SK-N-SH treated with all-trans-retinoic acid at 6 μM for 48 hours (cell line): ENCODE measurements around the gene PROZ.

ENCODE experiments used
- ATAC-seq: fragments of 200-7000 bp; cut with Tn5 transposase; 3 replicates; pipeline ENCODE4 v1.9.1; 2020; ENCODE audit warnings: mild to moderate bottlenecking, moderate library complexity
- ARNTL ChIP-seq: fragments of 450-650 bp; formaldehyde crosslinking; IDR thresholded peaks from 2 replicates; pipeline ENCODE4 v1.5.0; 2020; ENCODE audit warnings: low read depth, mild to moderate bottlenecking, moderate library complexity, borderline replicate concordance
- BACH2 ChIP-seq: fragments of 250-450 bp; sonication (Bioruptor Pico); IDR thresholded peaks from 2 replicates; pipeline ENCODE4 v1.9.0; 2021; ENCODE audit warnings: mild to moderate bottlenecking, borderline replicate concordance
- ESRRG ChIP-seq: fragments of 250-450 bp; sonication (Bioruptor Pico); IDR thresholded peaks from 2 replicates; pipeline ENCODE4 v1.6.1; 2021; ENCODE audit warnings: mild to moderate bottlenecking
- GLIS3 ChIP-seq: fragments of 250-450 bp; sonication (Bioruptor Pico); IDR thresholded peaks from 2 replicates; pipeline ENCODE4 v1.5.0; 2020; ENCODE audit warnings: mild to moderate bottlenecking, moderate library complexity
- ISL1 ChIP-seq: fragments of 250-450 bp; sonication (Bioruptor Pico); IDR thresholded peaks from 2 replicates; pipeline ENCODE4 v2.1.2; 2022; ENCODE audit warnings: mild to moderate bottlenecking, moderate library complexity
- OSR1 ChIP-seq: fragments of 250-450 bp; sonication (Bioruptor Pico); IDR thresholded peaks from 2 replicates; pipeline ENCODE4 v1.8.0; 2022; ENCODE audit warnings: moderate library complexity, mild to moderate bottlenecking, inconsistent platforms
- SNAI2 ChIP-seq: fragments of 250-450 bp; sonication (Bioruptor Pico); IDR thresholded peaks from 2 replicates; pipeline ENCODE4 v1.5.0; 2020; ENCODE audit warnings: mild to moderate bottlenecking, moderate library complexity
- TCF4 ChIP-seq: fragments of 250-450 bp; sonication (Bioruptor Pico); IDR thresholded peaks from 2 replicates; pipeline ENCODE4 v1.8.0; 2021; ENCODE audit warnings: mild to moderate bottlenecking, moderate library complexity, borderline replicate concordance
- TOX ChIP-seq: fragments of 250-450 bp; sonication (Bioruptor Pico); IDR thresholded peaks from 2 replicates; pipeline ENCODE4 v1.8.0; 2021; ENCODE audit warnings: mild to moderate bottlenecking, moderate library complexity, borderline replicate concordance
- ZFP3 ChIP-seq: fragments of 250-450 bp; sonication (Bioruptor Pico); IDR thresholded peaks from 2 replicates; pipeline ENCODE4 v1.5.0; 2020; ENCODE audit warnings: mild to moderate bottlenecking, moderate library complexity
- ZNF70 ChIP-seq: fragments of 450-650 bp; formaldehyde crosslinking; IDR thresholded peaks from 2 replicates; pipeline ENCODE4 v1.5.0; 2020; ENCODE audit warnings: mild to moderate bottlenecking, moderate library complexity
- ZNF8 ChIP-seq: fragments of 450-650 bp; formaldehyde crosslinking; IDR thresholded peaks from 2 replicates; pipeline ENCODE4 v1.5.0; 2020; ENCODE audit warnings: mild to moderate bottlenecking, moderate library complexity
- TF ChIP-seq, protein P1 (sequence below): fragments of 250-450 bp; sonication (Bioruptor Pico); IDR thresholded peaks from 2 replicates; pipeline ENCODE4 v1.8.0; 2020; ENCODE audit warnings: mild to moderate bottlenecking, moderate library complexity, borderline replicate concordance
- TF ChIP-seq, protein P2 (sequence below): fragments of 250-450 bp; sonication (Bioruptor Pico); IDR thresholded peaks from 2 replicates; pipeline ENCODE4 v1.5.1; 2020; ENCODE audit warnings: low read depth, mild to moderate bottlenecking, moderate library complexity
- TF ChIP-seq, protein P3 (sequence below): fragments of 250-450 bp; sonication (Bioruptor Pico); IDR thresholded peaks from 2 replicates; pipeline ENCODE4 v1.5.0; 2020; ENCODE audit warnings: mild to moderate bottlenecking, moderate library complexity
- TF ChIP-seq, protein P4 (sequence below): fragments of 250-450 bp; sonication (Bioruptor Pico); IDR thresholded peaks from 2 replicates; pipeline ENCODE4 v1.8.0; 2021; ENCODE audit warnings: low read depth, mild to moderate bottlenecking, moderate library complexity, borderline replicate concordance
- TF ChIP-seq, protein P5 (sequence below): fragments of 250-450 bp; sonication (Bioruptor Pico); IDR thresholded peaks from 2 replicates; pipeline ENCODE4 v1.5.1; 2021; ENCODE audit warnings: mild to moderate bottlenecking, moderate library complexity

Gene PROZ

DNA sequence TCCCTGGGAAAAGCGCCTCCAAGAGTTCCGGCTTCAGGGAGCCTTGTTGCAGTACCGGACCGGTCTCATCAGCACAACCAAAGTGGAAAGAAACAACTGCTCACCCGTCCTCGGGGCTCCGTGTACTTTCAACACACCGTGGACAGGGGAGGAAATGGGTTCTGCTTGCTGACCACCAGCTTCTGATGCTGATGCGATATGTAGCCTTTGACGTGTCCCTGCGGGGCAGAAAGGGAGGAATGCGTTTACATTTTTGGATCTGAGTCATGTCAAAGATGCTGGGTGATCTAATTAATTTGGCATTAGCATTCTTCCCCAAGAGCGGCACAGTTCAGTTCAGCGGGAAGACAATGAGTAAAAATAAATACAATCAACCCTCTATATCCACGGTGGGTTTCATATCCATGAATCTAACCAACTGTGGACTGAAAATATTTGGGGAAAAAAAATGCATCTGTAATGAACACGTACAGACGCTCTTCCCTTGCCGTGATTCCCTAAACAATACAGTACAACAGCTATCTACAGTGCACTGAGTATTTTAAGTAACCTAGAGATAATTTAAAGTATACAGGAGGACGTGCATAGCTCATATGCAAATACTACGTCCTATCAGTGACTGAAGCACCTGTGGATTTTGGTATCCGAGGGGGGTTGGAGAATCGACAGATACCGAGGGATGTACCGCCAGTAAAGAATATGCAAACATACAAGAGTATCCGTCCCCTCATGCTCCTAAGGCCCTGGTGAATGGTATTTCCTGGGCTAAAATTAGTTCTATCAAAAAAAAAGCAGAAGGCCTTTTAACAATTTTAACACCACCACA lies 19.8 kb downstream of the PROZ start (continued):
- TF ChIP-seq, protein P1, sequence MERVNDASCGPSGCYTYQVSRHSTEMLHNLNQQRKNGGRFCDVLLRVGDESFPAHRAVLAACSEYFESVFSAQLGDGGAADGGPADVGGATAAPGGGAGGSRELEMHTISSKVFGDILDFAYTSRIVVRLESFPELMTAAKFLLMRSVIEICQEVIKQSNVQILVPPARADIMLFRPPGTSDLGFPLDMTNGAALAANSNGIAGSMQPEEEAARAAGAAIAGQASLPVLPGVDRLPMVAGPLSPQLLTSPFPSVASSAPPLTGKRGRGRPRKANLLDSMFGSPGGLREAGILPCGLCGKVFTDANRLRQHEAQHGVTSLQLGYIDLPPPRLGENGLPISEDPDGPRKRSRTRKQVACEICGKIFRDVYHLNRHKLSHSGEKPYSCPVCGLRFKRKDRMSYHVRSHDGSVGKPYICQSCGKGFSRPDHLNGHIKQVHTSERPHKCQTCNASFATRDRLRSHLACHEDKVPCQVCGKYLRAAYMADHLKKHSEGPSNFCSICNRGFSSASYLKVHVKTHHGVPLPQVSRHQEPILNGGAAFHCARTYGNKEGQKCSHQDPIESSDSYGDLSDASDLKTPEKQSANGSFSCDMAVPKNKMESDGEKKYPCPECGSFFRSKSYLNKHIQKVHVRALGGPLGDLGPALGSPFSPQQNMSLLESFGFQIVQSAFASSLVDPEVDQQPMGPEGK (CRISPR knock-in tag): peak; percentile 60; the same call in 1 of the 2 replicates
- no peak for TF ChIP-seq ZNF70 (CRISPR knock-in tag)
- TF ChIP-seq, protein P2, sequence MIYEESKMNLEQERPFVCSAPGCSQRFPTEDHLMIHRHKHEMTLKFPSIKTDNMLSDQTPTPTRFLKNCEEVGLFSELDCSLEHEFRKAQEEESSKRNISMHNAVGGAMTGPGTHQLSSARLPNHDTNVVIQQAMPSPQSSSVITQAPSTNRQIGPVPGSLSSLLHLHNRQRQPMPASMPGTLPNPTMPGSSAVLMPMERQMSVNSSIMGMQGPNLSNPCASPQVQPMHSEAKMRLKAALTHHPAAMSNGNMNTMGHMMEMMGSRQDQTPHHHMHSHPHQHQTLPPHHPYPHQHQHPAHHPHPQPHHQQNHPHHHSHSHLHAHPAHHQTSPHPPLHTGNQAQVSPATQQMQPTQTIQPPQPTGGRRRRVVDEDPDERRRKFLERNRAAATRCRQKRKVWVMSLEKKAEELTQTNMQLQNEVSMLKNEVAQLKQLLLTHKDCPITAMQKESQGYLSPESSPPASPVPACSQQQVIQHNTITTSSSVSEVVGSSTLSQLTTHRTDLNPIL: 0 out of 2 replicates have a peak, but pooled peaks have one; percentile 56
- TF ChIP-seq SNAI2: 0 out of 2 replicates have a peak, but pooled peaks have one; percentile 0
- no peak for TF ChIP-seq BACH2
- TF ChIP-seq ARNTL (CRISPR knock-in tag): no peak
- TF ChIP-seq ZNF8 (CRISPR knock-in tag): no peak

DNA sequence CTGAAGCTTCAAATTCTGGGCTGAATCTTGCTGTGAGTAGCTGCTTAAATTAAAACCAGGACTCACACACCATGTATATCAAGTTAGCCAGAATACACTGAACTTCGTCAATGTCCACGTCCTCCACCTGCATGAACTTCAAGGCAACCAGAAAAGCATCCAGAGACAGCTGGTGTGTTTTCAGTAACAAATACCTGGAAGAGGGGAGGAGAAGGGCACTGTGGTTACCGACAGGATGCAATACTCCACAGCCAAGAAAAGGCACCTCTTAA lies 20.4 kb downstream of the PROZ start:
- TF ChIP-seq SNAI2: 0 out of 2 replicates have a peak, but pooled peaks have one; percentile 3
- no peak for TF ChIP-seq ARNTL (CRISPR knock-in tag)
- TF ChIP-seq ZNF70 (CRISPR knock-in tag): no peak
- no peak for TF ChIP-seq OSR1
- peak; percentile 58; the same call in 1 of the 3 replicates for ATAC-seq

DNA sequence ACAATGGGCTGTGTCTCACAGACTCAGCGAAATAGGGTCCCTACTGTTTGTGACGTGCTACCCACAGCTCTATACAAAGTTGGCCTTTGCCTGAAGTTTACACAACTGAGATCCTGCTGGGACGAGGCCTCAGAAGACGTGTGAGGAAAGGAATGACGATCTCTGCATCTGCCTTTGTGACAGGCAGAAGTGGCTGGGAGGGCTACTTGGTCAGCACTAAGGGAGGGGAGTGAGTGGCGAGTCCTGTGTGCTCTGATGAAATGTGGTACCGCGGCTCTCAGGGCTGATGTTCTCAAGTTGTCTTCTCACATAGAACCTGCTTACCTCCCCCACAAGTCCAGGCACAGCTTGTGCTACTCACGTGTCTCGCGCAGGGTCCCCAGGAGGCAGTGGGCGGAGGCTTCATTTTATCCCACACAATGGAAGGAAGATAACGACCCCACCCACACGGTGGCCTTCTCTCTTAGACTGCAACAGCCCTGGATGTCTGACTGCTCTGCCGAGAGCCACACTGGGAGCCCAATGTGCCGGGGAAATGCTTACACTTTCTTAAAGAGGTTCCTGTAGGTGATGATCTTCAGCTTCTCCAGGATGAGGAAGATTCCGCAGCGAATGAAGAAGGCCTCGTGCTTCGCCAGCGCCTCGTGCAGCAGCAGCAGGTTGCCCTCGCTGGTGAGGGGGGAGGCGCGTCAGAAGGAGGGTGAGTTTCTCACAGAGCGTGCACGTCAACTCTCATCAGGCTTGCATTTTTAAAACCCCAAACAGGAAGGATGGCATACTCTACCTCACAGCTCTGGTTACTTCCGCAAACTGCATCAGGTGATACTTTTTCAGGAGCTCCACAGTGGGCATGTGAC lies 21.2 kb downstream of the PROZ start:
- ATAC-seq: no peak
- TF ChIP-seq, protein P3, sequence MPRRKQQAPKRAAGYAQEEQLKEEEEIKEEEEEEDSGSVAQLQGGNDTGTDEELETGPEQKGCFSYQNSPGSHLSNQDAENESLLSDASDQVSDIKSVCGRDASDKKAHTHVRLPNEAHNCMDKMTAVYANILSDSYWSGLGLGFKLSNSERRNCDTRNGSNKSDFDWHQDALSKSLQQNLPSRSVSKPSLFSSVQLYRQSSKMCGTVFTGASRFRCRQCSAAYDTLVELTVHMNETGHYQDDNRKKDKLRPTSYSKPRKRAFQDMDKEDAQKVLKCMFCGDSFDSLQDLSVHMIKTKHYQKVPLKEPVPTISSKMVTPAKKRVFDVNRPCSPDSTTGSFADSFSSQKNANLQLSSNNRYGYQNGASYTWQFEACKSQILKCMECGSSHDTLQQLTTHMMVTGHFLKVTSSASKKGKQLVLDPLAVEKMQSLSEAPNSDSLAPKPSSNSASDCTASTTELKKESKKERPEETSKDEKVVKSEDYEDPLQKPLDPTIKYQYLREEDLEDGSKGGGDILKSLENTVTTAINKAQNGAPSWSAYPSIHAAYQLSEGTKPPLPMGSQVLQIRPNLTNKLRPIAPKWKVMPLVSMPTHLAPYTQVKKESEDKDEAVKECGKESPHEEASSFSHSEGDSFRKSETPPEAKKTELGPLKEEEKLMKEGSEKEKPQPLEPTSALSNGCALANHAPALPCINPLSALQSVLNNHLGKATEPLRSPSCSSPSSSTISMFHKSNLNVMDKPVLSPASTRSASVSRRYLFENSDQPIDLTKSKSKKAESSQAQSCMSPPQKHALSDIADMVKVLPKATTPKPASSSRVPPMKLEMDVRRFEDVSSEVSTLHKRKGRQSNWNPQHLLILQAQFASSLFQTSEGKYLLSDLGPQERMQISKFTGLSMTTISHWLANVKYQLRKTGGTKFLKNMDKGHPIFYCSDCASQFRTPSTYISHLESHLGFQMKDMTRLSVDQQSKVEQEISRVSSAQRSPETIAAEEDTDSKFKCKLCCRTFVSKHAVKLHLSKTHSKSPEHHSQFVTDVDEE (CRISPR knock-in tag): no peak
- no peak for TF ChIP-seq SNAI2
- TF ChIP-seq ARNTL (CRISPR knock-in tag): no peak
- TF ChIP-seq GLIS3: no peak
- no peak for TF ChIP-seq TCF4
- TF ChIP-seq, protein P4, sequence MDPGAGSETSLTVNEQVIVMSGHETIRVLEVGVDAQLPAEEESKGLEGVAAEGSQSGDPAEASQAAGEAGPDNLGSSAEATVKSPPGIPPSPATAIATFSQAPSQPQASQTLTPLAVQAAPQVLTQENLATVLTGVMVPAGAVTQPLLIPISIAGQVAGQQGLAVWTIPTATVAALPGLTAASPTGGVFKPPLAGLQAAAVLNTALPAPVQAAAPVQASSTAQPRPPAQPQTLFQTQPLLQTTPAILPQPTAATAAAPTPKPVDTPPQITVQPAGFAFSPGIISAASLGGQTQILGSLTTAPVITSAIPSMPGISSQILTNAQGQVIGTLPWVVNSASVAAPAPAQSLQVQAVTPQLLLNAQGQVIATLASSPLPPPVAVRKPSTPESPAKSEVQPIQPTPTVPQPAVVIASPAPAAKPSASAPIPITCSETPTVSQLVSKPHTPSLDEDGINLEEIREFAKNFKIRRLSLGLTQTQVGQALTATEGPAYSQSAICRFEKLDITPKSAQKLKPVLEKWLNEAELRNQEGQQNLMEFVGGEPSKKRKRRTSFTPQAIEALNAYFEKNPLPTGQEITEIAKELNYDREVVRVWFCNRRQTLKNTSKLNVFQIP (CRISPR knock-in tag): no peak
- TF ChIP-seq ESRRG: no peak
- TF ChIP-seq, protein P5, sequence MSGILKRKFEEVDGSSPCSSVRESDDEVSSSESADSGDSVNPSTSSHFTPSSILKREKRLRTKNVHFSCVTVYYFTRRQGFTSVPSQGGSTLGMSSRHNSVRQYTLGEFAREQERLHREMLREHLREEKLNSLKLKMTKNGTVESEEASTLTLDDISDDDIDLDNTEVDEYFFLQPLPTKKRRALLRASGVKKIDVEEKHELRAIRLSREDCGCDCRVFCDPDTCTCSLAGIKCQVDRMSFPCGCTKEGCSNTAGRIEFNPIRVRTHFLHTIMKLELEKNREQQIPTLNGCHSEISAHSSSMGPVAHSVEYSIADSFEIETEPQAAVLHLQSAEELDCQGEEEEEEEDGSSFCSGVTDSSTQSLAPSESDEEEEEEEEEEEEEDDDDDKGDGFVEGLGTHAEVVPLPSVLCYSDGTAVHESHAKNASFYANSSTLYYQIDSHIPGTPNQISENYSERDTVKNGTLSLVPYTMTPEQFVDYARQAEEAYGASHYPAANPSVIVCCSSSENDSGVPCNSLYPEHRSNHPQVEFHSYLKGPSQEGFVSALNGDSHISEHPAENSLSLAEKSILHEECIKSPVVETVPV (CRISPR knock-in tag): no peak
- no peak for TF ChIP-seq OSR1
- TF ChIP-seq ZNF8 (CRISPR knock-in tag): no peak
- TF ChIP-seq, protein P1 (CRISPR knock-in tag): no peak
- TF ChIP-seq ISL1 (CRISPR knock-in tag): no peak
- no peak for TF ChIP-seq TOX (CRISPR knock-in tag)
- TF ChIP-seq ZFP3 (CRISPR knock-in tag): no peak
- no peak for TF ChIP-seq BACH2
- TF ChIP-seq, protein P2: no peak
